Skeletal muscle tissue (tissue), 4 donors: ENCODE measurements around the gene SMIM30. TPM values are rescaled to one million over a fixed set of nuclear protein-coding genes. Genes with fewer than 3 reads are reported as not detected.
A peak's percentile ranks its signal among the peaks of the same experiment; 100 is the strongest.

Experiments
- H3K27ac ChIP-seq: one replicate; pipeline ENCODE4 v1.7.0; 2013; ENCODE audit warnings: mild to moderate bottlenecking, low read depth, low read length, inconsistent platforms
- H3K27me3 ChIP-seq, 3 donors: one replicate each; pipeline ENCODE4 v1.7.0; 2013; ENCODE audit warnings: low read length in 3 of 3; ENCODE audit not compliant: control insufficient read depth in 3 of 3, insufficient read depth in 3 of 3
- H3K36me3 ChIP-seq, 3 donors: one replicate each; pipeline ENCODE4 v1.7.0; 2013; ENCODE audit warnings: low read length in 3 of 3; ENCODE audit not compliant: control insufficient read depth in 3 of 3, insufficient read depth in 3 of 3
- H3K4me1 ChIP-seq, 3 donors: one replicate each; pipeline ENCODE4 v1.7.0; 2013; ENCODE audit warnings: low read length in 3 of 3, mild to moderate bottlenecking in 3 of 3; ENCODE audit not compliant: control insufficient read depth in 3 of 3, insufficient read depth in 3 of 3
- H3K4me3 ChIP-seq, 3 donors: one replicate each; pipeline ENCODE4 v1.7.0; 2013; ENCODE audit warnings: low read length in 3 of 3
- H3K9ac ChIP-seq, 3 donors: one replicate each; pipeline ENCODE4 v1.7.0; 2013; ENCODE audit warnings: low read length in 3 of 3, mild to moderate bottlenecking in 3 of 3, moderate library complexity in 2 of 3, low read depth in 1 of 3
- H3K9me3 ChIP-seq, 3 donors: one replicate each; pipeline ENCODE4 v1.7.0; 2013; ENCODE audit warnings: low read length in 3 of 3; ENCODE audit not compliant: control insufficient read depth in 3 of 3
- total RNA-seq: library from RNA; depleted of rRNA; stranded (reverse); fragments of >200 nt; gene quantifications from one replicate; pipeline ENCODE4 v1.2.3, GENCODE V29; 2014
- donor health status: Osteomylitis.

SMIM30 gene
- total RNA-seq, 1 donor from 2014 or later, result 38.6 TPM

- Histone ChIP-seq H3K9ac (no peak overlapping the region), H3K9me3 (no peaks in the 10 kb centered on the region), H3K27ac (no peak overlapping the region), H3K36me3 (peaks cover 3 to 14% (median 12%) of the 10 kb centered on the region in 3 donors), H3K4me1 (peaks cover 0 to 6% (median 0%) of the 10 kb centered on the region in 3 donors), H3K27me3 (no peaks in the 10 kb centered on the region), H3K4me3 (no peak overlapping the region)
Observed at GRCh38 chr7:113113912-113114311, 4.4 kb downstream of the SMIM30 start.

- no peaks in the 10 kb centered on the region for H3K4me1 ChIP-seq
- H3K9me3 ChIP-seq, result no peaks in the 10 kb centered on the region
- H3K27me3 ChIP-seq, result no peaks in the 10 kb centered on the region
- H3K36me3 ChIP-seq, result peaks cover 0 to 5% (median 4%) of the 10 kb centered on the region in 3 donors
- no peak overlapping the region for H3K9ac ChIP-seq
- no peak overlapping the region for H3K4me3 ChIP-seq
- no peak overlapping the region for H3K27ac ChIP-seq
Observed at GRCh38 chr7:113109718-113110117, 8.6 kb downstream of the SMIM30 start.

- no peak overlapping the region for H3K9ac ChIP-seq
- no peak overlapping the region for H3K27ac ChIP-seq
- no peaks in the 10 kb centered on the region for H3K36me3 ChIP-seq
- H3K4me1 ChIP-seq, result no peaks in the 10 kb centered on the region
- H3K4me3 ChIP-seq, result no peak overlapping the region
- H3K9me3 ChIP-seq, result no peaks in the 10 kb centered on the region
- no peaks in the 10 kb centered on the region for H3K27me3 ChIP-seq
Observed at GRCh38 chr7:113100121-113100603, 18.2 kb downstream of the SMIM30 start.

- H3K9ac ChIP-seq, result no peak overlapping the region
- H3K4me1 ChIP-seq, result no peaks in the 10 kb centered on the region
- H3K9me3 ChIP-seq, result no peaks in the 10 kb centered on the region
- no peak overlapping the region for H3K27ac ChIP-seq
- no peaks in the 10 kb centered on the region for H3K27me3 ChIP-seq
- no peak overlapping the region for H3K4me3 ChIP-seq
- no peaks in the 10 kb centered on the region for H3K36me3 ChIP-seq
Observed at GRCh38 chr7:113099284-113099919, 19.0 kb downstream of the SMIM30 start.

- Histone ChIP-seq H3K9ac (no peak overlapping the region), H3K36me3 (no peaks in the 10 kb centered on the region), H3K9me3 (no peaks in the 10 kb centered on the region), H3K4me3 (no peak overlapping the region), H3K27ac (no peak overlapping the region), H3K27me3 (no peaks in the 10 kb centered on the region), H3K4me1 (no peaks in the 10 kb centered on the region)
Observed at GRCh38 chr7:113094517-113095249, 23.7 kb downstream of the SMIM30 start.

GRCh38 chr7:113093561-113093960, 24.8 kb downstream of the SMIM30 start:
- H3K27me3 ChIP-seq, result no peaks in the 10 kb centered on the region
- no peaks in the 10 kb centered on the region for H3K9me3 ChIP-seq
- H3K4me1 ChIP-seq, result no peaks in the 10 kb centered on the region
- H3K4me3 ChIP-seq, result no peak overlapping the region
- no peak overlapping the region for H3K27ac ChIP-seq
- no peaks in the 10 kb centered on the region for H3K36me3 ChIP-seq
- H3K9ac ChIP-seq, result no peak overlapping the region

GRCh38 chr7:113092762-113093161, 25.6 kb downstream of the SMIM30 start:
- no peak overlapping the region for H3K4me3 ChIP-seq
- H3K9me3 ChIP-seq, result no peaks in the 10 kb centered on the region
- H3K27ac ChIP-seq, result no peak overlapping the region
- no peaks in the 10 kb centered on the region for H3K4me1 ChIP-seq
- no peaks in the 10 kb centered on the region for H3K36me3 ChIP-seq
- H3K27me3 ChIP-seq, result no peaks in the 10 kb centered on the region
- no peak overlapping the region for H3K9ac ChIP-seq

GRCh38 chr7:113087071-113087998, 31.0 kb downstream of the SMIM30 start:
- Histone ChIP-seq H3K9me3 (no peaks in the 10 kb centered on the region), H3K9ac (no peak overlapping the region), H3K27me3 (peaks cover 3 to 17% (median 14%) of the 10 kb centered on the region in 3 donors), H3K27ac (peak overlapping the region; percentile 7), H3K4me3 (peak overlapping the region; percentile 13 to 46 (median 36)), H3K4me1 (peaks cover 4 to 8% (median 7%) of the 10 kb centered on the region in 3 donors), H3K36me3 (no peaks in the 10 kb centered on the region)

- peak within 1 kb of the TSS; percentile 59 to 70 (median 62) for H3K4me3 ChIP-seq
- H3K4me1 ChIP-seq, result peaks cover 4 to 8% (median 7%) of the 10 kb centered on the region in 3 donors
- H3K27me3 ChIP-seq, result peaks cover 3 to 17% (median 14%) of the 10 kb centered on the region in 3 donors
- no peaks in the 10 kb centered on the region for H3K36me3 ChIP-seq
- peak within 1 kb of the TSS; percentile 7 for H3K27ac ChIP-seq
- H3K9me3 ChIP-seq, result no peaks in the 10 kb centered on the region
- H3K9ac ChIP-seq, result peak within 1 kb of the TSS; percentile 63 to 72 (median 68)
Observed at GRCh38 chr7:113086431-113086888, 31.9 kb downstream of the SMIM30 start, which contains the start of gene GPR85. TSS of gene GPR85 (minus strand) at chr7:113086827. CDS start at chr7:113084721, 2,106 bp downstream.
